Measurements from ENCODE around the gene SCRN3.
"Not testable (repeated sequence)": the region's sequence is repeated elsewhere in the genome, so short reads cannot be mapped to it uniquely, and the experiment has no call there.

Gene SCRN3

DNA sequence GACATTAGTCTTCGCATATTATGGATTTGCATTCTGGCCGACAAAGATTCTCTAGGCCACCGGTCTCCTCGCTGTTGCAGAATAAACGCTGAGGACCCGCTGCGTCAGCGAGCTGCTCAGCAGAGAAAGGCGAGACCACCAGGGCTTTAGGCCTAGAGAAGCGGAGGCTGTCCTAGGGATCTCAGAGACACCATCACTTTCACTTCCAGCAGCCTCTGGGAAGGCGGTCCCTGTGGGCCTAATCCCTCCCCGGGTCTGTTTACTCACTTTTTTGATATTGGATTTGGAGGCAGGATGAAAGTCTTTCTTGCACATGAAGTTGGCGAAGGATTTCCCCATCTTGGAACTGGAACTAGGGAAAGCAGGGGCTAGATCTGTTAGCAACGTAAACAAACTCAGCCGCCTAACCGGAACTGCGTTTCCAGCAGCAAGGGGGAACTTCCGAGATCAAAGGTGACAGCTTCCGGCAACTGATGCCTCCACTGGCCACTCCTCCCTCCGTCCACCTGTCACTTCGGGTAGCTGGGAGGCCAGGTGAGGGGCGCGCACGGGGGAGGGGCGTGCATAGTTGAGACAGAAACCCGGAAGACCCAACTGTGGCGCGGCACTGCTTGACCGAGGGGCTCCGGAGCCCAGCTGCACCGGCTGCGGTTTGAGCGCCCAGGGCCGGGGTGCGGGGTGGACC lies at the start of gene SCRN3:
Gene SCRN3, plus strand, starts transcription at position 447 of the 685 bp plus-strand sequence. CDS start 2,554 bp downstream, outside the sequence.
- peak; percentile 74 to 79 for DNase-seq

- DNase-seq = no peak
Measured at GRCh38 chr2:174350018-174350417, 45.5 kb upstream of the SCRN3 start.

DNA sequence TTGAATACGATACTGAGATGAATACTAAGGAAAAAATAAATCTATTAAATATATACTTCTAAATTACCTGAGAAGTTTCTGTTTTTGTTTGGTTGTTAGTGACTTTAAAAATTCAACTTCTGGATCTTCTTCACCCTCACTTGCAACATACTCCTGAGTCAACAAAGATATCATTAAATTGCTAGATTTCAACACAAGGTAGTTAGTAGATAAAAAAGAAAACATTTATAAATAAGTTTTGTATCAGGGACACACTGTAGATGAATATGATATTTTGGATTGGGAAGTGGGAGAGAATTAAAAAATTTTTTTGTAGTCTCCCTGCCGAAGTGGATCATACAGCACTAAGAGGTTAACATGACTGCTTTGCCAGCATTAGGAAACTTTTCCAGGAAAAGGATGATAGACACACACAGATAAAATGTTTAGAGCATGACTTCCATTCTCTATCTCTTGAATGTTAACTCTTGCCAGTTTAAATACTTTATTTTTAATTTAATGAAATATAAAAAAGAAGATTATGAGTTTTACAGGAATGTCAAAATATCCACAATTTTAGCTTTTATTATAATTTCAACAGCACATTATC lies 44.8 kb upstream of the SCRN3 start:
- DNase-seq = no peak

DNA sequence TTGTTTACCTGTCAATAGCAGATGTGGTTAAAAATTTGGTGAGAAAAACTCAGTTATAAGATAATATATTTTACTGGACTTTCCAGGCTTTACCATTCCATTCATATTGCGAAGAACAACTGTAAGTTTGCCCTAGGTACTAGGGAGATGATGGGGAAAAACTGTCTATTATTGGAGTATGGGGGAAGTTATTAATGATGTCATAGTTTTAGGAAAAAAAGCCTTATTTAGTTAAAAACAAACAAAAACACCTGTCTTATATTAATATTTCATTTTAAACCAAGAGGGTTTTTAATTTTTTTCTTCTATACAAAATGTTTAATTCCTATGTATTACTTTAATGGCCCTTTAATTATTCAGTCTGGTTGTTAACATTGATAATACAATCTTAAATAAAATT lies 42.5 kb upstream of the SCRN3 start:
- no peak for DNase-seq

DNA sequence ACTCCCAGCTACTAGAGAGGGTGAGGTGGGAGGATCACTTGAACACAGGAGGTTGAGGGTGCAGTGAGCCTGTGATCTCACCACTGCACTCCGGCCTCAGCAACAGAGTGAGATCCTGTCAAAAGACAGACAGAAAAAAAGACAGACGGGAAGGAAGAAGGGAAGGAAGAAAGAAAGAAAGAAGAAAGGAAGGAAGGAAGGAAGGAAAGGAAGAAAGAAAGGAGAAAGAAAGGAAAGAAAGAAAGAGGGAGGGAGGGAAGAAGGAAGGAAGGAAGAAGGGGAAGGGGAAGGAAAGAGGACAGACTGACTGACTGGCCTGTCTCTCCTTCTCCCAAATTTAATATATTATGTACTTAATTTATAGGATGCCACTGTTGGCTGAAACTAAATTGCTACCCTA lies 39.2 kb upstream of the SCRN3 start:
- no peak for DNase-seq

DNA sequence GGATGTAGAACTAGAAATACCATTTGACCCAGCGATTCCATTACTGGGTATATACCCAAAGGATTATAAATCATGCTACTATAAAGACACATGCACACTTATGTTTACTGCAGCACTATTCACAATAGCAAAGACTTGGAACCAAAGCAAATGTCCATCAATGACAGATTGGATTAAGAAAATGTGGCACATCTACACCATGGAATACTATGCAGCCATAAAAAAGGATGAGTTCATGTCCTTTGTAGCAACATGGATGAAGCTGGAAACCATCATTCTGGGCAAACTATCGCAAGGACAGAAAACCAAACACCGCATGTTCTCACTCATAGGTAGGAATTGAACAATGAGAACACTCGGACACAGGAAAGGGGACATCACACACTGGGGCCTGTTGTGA lies 35.9 kb upstream of the SCRN3 start:
- not testable (repeated sequence) for DNase-seq

- DNase-seq = no peak
Measured at GRCh38 chr2:174362949-174363348, 32.6 kb upstream of the SCRN3 start.

- not testable (repeated sequence) for DNase-seq
Measured at GRCh38 chr2:174363492-174364225, 31.9 kb upstream of the SCRN3 start.

- DNase-seq = no peak
Measured at GRCh38 chr2:174364628-174365027, 30.9 kb upstream of the SCRN3 start.

GRCh38 chr2:174365571-174365970 lies 30.0 kb upstream of the SCRN3 start:
- DNase-seq = no peak

- no peak for DNase-seq
Measured at GRCh38 chr2:174368691-174369090, 26.8 kb upstream of the SCRN3 start.

GRCh38 chr2:174376967-174377366 lies 18.6 kb upstream of the SCRN3 start:
- no peak for DNase-seq

GRCh38 chr2:174383796-174384195 lies 11.7 kb upstream of the SCRN3 start:
- no peak for DNase-seq

DNA sequence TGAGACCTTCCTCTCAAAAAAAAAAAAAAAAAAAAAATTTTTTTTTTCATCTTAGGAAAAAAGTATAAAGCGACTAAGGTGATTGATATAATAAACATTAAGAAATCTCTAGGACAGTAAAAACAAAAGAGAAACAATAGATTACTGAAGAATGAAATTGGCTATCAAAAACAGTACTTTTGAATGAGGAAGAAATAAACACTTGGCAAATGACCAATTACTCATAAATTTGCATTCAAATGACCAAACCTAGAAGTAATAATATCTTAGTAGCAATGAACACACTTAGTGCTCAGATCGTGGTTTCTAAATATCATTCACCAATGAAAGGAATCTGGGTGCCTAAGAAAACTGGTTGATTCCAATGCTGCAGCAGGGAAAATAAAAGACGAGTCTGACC lies 10.3 kb upstream of the SCRN3 start:
- DNase-seq = no peak

- DNase-seq = not testable (repeated sequence)
Measured at GRCh38 chr2:174388706-174389105, 6.8 kb upstream of the SCRN3 start.

DNA sequence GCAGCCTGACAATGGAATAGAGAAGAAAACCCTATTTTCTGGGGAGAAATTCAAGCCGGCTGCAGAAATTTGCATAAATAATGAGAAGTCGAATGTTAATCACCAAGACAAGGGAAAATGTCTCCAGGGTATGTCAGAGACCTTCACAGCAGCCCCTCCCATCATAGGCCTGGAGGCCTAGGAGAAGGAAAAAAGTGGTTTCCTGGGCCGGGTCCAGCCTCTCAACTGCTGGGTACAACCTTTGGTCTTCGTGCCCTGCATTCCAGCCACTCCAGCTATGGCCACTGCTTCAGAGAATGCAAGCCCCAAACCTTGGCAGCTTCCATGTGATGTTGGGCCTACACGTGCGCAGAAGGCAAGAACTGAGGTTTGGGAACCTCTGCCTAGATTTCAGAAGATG lies 6.0 kb upstream of the SCRN3 start:
- DNase-seq = no peak

GRCh38 chr2:174390303-174390702 lies 5.2 kb upstream of the SCRN3 start:
- DNase-seq = not testable (repeated sequence)

- no peak for DNase-seq
Measured at GRCh38 chr2:174392706-174393105, 2.8 kb upstream of the SCRN3 start.

GRCh38 chr2:174395969-174396630 lies 570 bp downstream of the SCRN3 start:
- peak in 1 of 2 experiments; percentile 5 for DNase-seq

DNA sequence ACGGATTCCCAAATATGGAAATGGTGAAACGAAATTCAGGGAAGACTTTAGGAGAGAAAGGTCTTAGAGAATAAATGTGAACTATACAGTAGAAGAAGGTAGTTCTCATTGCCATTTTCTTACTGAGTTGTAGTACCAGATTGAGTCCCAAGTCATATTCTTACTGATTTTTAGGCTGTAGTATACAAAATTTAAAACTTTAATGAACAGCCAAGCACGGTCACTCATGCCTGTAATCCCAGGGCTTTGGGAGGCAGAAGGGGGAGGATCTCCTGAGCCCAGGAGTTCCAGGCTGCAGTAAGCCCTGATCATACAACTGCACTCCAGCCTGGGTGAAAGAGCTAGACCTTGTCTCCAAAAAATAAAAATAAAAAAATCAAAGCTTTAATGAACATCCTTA lies 2.2 kb downstream of the SCRN3 start:
- DNase-seq = no peak

GRCh38 chr2:174399171-174399570 lies 3.6 kb downstream of the SCRN3 start:
- no peak for DNase-seq

- DNase-seq = no peak
Measured at GRCh38 chr2:174400853-174401252, 5.3 kb downstream of the SCRN3 start.

DNA sequence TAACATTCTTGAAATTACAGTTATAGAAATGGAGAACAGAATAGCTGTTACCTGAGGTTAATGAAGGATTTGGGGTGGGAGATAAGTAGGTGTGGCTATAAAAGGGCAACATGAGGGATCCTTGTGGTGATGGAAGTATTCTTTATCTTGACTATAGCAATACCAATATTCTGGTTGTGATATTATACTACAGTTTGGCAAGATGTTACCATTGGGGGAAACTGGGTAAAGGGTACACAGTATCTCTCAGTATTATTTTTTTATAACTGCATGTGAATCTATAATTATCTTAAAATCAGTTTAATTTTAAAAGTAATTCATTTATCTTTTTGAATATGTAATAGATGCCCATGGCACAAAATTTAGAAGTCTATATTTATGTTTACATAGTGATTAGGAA lies 8.1 kb downstream of the SCRN3 start:
- no peak for DNase-seq

DNA sequence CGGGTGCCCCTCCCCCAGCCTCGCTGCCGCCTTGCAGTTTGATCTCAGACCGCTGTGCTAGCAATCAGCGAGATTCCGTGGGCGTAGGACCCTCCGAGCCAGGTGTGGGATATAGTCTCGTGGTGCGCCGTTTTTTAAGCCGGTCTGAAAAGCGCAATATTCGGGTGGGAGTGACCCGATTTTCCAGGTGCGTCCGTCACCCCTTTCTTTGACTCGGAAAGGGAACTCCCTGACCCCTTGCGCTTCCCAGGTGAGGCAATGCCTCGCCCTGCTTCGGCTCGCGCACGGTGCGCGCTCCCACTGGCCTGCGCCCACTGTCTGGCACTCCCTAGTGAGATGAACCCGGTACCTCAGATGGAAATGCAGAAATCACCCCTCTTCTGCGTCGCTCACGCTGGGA lies 14.5 kb downstream of the SCRN3 start:
- DNase-seq = not testable (repeated sequence)

All from activated CD4-positive, alpha-beta T cell treated with anti-CD3 and anti-CD28 coated beads, Interleukin-2, amount 50 U/mL, for 48 hours (primary cell).